GM20000 (cell line): Measurements from ENCODE around the gene TMEM161A.

Experiments
- DNase-seq: peaks from one replicate; pipeline ENCODE4 v3.0.0; 2012; ENCODE audit warnings: low spot score
- TF ChIP-seq, protein P1 (sequence below): IDR thresholded peaks from 2 replicates; pipeline ENCODE4 v1.5.1; 2012; ENCODE audit warnings: mild to moderate bottlenecking, control low read depth; ENCODE audit errors: extremely low read depth, missing control alignments

TMEM161A gene

DNA sequence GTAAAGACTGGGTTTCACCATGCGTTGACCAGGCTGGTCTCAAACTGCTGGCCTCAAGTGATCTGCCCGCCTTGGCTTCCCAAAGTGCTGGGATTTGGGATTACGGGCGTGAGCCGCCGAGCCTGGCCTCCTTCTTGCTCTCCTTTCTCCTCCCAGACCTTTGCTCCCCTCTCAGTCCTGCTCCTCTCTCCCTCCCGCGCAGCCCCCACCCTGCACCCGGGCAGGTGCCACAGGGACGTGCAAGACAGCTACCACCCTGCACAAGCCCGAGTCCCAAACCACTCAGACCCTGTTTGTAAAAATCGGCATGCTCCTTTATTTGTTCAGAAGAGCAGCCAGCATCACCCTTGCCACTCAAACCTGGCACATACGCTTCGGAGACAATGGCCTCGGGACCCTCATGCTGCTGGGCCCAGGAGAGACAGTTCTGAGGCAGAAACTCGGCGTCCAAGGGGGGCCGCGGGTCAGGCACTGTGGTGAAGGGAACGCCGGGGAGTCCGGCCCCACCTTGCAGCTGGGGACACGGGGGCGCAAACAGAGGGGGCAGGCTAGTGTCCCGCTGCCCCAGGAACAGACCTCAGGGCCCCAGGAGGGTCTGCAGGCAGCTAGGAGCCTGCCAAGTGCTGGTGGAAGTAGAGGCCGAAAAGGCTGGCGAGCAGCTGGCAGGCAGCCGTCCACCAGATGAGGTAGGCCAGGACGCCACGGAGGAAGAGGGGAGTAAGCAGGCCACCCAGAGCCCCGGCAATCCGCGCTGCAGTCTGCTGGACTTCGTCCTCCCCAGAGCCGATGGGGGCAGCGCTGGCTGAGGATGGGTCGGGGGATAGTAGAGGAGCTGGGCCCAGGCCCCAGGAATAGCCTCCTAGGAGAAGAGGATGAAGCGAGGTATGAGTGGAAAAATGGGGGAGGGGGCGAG is 18.7 kb downstream of the TMEM161A start:
- no peak for DNase-seq
- TF ChIP-seq, protein P1, sequence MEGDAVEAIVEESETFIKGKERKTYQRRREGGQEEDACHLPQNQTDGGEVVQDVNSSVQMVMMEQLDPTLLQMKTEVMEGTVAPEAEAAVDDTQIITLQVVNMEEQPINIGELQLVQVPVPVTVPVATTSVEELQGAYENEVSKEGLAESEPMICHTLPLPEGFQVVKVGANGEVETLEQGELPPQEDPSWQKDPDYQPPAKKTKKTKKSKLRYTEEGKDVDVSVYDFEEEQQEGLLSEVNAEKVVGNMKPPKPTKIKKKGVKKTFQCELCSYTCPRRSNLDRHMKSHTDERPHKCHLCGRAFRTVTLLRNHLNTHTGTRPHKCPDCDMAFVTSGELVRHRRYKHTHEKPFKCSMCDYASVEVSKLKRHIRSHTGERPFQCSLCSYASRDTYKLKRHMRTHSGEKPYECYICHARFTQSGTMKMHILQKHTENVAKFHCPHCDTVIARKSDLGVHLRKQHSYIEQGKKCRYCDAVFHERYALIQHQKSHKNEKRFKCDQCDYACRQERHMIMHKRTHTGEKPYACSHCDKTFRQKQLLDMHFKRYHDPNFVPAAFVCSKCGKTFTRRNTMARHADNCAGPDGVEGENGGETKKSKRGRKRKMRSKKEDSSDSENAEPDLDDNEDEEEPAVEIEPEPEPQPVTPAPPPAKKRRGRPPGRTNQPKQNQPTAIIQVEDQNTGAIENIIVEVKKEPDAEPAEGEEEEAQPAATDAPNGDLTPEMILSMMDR: no peak

DNA sequence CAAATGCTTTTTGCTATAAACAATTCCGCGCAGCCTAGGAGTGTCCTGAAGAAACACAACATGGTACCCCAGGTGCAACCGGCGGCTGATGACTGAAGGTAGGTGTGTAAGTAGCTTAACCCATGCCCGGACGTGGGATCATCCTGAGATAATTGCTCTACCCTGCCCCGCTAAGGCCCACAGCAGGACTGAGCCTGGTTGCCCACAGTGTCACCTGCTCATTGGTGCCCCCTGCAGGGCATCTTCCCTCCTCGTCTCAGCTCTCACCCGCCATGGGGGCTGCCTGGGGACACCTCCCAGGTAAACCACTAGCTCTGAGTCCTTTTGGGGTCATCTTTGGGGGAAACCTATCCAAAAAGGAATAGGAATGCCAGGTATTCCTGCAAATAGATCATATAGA is 22.3 kb downstream of the TMEM161A start:
- TF ChIP-seq, protein P1: peak; percentile 37
- peak; percentile 80 for DNase-seq

GRCh38 chr19:19113040-19113626 is 25.1 kb downstream of the TMEM161A start:
- DNase-seq: peak; percentile 54
- TF ChIP-seq, protein P1: no peak

- TF ChIP-seq, protein P1: no peak
These were observed 26.2 kb downstream of the TMEM161A start for GRCh38 chr19:19111967-19112580.

DNA sequence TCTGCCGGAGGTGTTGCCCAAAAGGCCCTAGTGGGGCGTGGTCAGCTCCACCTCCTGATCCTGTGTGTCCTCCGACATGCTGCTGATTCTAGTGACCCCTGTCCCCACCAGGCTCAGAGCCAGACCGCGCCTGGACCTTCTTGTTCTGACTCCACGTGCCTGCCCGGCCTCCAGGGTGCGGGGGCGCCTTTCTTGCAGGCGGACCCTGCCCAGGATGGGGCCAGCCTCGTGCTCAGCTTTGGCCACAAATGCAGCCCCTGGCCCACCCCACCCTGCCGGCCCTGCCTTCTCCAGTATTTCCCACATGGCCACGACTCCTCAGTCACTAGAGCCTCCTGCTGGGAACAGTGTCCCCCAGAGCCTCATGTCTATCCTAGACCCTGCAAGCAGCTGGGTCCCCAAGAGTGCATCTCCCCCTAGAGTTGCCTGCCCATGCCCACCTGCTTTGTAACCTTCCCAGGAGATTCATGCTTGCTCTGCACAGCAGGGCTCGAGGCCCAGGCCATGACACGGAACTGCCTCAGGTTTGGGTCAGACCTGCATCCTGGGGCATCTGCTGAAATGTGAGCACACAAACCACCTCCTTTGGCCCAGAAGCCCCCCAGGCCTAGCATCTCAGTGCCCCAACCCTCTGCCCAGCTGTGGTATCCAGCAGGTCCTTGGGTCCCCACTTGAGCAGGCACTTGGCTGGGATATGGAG is 27.0 kb downstream of the TMEM161A start:
- no peak for DNase-seq
- TF ChIP-seq, protein P1: no peak

More at GRCh38 chr19:19111967-19112580, 26.2 kb downstream of the TMEM161A start:
- DNase-seq: peak; percentile 37

GRCh38 chr19:19110410-19111135 is 27.7 kb downstream of the TMEM161A start:
- DNase-seq: peak; percentile 63
- TF ChIP-seq, protein P1: peak; percentile 30
